ENCODE results near the gene RAB22A. TPM values are rescaled to one million over a fixed set of nuclear protein-coding genes. Genes with fewer than 3 reads are reported as not detected.

The RAB22A gene
- total RNA-seq, 1 donor from 2014 or later, result 17.9 TPM

DNA sequence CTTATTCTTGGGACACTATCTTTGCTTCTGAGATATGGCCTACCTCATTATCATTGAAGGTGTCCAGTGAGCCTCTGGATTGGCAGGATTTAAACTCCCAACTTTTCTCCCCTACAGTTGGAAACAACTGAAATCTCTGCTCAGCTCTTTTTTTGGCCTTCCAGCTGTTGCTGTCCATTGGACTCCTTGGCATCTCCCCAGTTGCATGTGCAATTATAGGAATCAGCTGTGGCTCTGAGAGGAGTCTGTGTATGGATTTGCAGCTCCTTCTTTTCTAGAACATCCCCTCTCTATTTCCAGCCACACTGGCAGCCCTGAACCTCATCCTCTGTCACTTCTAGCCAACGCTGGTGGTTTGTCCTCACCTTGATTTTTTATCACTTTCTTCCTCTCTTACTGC, 21.2 kb downstream of the RAB22A start:
- DNase-seq (ENCODE audit: low spot score, unreplicated experiment), result no peak
- H3K36me3 Mint-ChIP-seq (ENCODE audit: insufficient read depth), result peaks cover 5% of the 10 kb centered on the region
- H3K27ac Mint-ChIP-seq, result no peak overlapping the region
- H3K9me3 Mint-ChIP-seq (ENCODE audit: low read depth), result no peaks in the 10 kb centered on the region
- peaks cover 15% of the 10 kb centered on the region for H3K4me1 Mint-ChIP-seq (ENCODE audit: low read depth)
- TF ChIP-seq, protein P1, sequence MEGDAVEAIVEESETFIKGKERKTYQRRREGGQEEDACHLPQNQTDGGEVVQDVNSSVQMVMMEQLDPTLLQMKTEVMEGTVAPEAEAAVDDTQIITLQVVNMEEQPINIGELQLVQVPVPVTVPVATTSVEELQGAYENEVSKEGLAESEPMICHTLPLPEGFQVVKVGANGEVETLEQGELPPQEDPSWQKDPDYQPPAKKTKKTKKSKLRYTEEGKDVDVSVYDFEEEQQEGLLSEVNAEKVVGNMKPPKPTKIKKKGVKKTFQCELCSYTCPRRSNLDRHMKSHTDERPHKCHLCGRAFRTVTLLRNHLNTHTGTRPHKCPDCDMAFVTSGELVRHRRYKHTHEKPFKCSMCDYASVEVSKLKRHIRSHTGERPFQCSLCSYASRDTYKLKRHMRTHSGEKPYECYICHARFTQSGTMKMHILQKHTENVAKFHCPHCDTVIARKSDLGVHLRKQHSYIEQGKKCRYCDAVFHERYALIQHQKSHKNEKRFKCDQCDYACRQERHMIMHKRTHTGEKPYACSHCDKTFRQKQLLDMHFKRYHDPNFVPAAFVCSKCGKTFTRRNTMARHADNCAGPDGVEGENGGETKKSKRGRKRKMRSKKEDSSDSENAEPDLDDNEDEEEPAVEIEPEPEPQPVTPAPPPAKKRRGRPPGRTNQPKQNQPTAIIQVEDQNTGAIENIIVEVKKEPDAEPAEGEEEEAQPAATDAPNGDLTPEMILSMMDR (IDR thresholded peaks at IDR 0.05; ENCODE audit: unreplicated experiment), result no peak
- H3K4me3 Mint-ChIP-seq (ENCODE audit: low read depth), result no peak overlapping the region
- no peaks in the 10 kb centered on the region for H3K27me3 Mint-ChIP-seq

DNA sequence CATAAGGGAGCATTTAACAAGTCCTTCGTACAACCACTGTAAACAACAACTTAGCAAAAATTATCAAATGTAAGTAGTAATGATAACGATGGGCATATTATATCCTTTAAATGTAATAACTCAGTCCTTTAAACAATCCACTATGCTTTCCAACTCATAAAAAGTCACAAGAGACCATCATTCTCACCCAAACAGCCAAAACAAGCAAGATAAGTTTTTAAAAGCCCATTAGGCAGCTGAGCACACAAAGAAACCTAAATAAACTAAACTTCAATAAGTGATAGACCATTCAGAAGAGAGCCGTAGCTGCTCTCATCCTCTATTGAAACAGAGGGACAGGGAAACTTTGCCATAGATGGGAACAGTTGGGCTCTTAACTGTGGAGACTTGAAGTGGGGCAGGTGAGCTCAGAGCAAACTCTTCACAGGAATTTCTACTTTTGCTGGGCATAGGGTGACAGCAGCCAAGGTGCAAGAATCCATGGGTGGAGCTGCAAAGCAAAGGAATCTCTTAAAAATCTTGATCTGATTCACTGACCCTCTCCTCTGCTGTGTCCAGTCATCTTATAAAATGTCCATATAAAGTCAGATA, 22.5 kb downstream of the RAB22A start:
- TF ChIP-seq, protein P1 (IDR thresholded peaks at IDR 0.05; ENCODE audit: unreplicated experiment), result no peak
- no peaks in the 10 kb centered on the region for H3K27me3 Mint-ChIP-seq
- H3K4me3 Mint-ChIP-seq (ENCODE audit: low read depth), result no peak overlapping the region
- H3K27ac Mint-ChIP-seq, result no peak overlapping the region
- DNase-seq (ENCODE audit: low spot score, unreplicated experiment), result no peak
- H3K9me3 Mint-ChIP-seq (ENCODE audit: low read depth), result no peaks in the 10 kb centered on the region
- peaks cover 15% of the 10 kb centered on the region for H3K4me1 Mint-ChIP-seq (ENCODE audit: low read depth)
- H3K36me3 Mint-ChIP-seq (ENCODE audit: insufficient read depth), result peaks cover 5% of the 10 kb centered on the region

DNA sequence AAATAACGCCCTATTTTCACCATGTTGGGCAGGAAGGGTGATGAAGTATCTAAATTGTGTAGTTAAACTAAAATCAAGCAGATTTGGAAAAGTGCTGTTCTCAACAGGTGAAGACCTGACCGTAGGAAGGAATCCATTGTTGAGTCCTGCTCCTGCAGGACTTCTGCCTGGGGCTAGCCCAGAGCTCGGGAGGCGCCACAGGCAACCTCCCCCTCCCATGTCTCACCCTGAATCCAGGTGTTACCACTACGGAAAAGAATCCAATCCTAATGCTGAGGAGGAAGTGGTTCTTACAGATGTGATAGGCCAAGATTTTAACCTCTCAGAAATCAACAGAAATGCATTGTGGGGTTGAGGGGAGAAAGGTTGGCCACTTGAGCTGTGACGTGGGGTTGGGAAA, 30.2 kb downstream of the RAB22A start:
- Mint-ChIP-seq H3K27ac (no peak overlapping the region), H3K27me3 (no peaks in the 10 kb centered on the region), H3K4me3 (ENCODE audit: low read depth) (no peak overlapping the region), H3K9me3 (ENCODE audit: low read depth) (no peaks in the 10 kb centered on the region), H3K4me1 (ENCODE audit: low read depth) (no peaks in the 10 kb centered on the region), H3K36me3 (ENCODE audit: insufficient read depth) (peaks cover 12% of the 10 kb centered on the region)
- TF ChIP-seq, protein P1 (IDR thresholded peaks at IDR 0.05; ENCODE audit: unreplicated experiment), result no peak
- DNase-seq (ENCODE audit: low spot score, unreplicated experiment), result no peak

DNA sequence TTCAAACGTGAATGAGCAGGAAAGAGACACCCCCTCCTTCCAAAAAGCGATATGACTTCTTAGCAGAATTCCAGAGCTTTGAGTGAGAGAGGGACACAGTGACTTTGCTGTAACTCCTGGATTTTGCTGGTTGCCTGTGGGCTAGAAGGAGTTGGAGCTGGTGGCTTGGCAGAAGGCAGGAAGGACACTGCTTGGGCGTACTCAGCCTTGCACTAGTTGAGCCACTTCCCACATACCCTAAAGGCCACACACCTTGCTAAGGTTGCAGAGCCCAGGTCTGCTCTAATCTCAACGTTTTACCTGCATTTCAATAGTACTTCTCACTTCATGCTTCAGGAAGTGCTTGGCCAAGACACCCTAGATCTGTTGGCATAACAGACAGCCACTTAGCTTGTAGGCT, 30.6 kb downstream of the RAB22A start:
- no peak overlapping the region for H3K27ac Mint-ChIP-seq
- H3K9me3 Mint-ChIP-seq (ENCODE audit: low read depth), result no peaks in the 10 kb centered on the region
- TF ChIP-seq, protein P1 (IDR thresholded peaks at IDR 0.05; ENCODE audit: unreplicated experiment), result no peak

DNA sequence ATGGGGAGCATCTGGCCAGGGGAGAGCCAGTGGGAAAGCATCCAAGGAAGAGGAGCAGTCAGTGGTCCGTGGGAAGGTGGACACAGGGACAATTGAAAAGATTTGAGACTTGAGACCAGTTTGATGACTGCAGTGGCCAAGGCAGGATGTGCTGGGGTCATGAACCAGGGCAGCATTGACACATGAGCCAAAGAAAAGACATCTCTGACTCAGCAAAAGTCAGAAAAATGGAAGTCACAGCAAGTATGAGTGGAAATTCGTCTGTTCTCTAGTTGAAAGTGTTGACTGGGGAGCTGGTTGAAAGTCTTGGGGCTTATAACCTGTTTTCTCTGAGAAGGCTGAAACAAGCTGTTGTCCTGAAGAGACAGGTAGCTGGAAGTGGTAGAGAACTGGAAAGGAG, 31.3 kb downstream of the RAB22A start:
- H3K4me3 Mint-ChIP-seq (ENCODE audit: low read depth), result no peak overlapping the region

More for the DNA sequence above, 30.6 kb downstream of the RAB22A start:
- H3K4me3 Mint-ChIP-seq (ENCODE audit: low read depth), result no peak overlapping the region
- no peaks in the 10 kb centered on the region for H3K27me3 Mint-ChIP-seq
- no peak for DNase-seq (ENCODE audit: low spot score, unreplicated experiment)
- H3K4me1 Mint-ChIP-seq (ENCODE audit: low read depth), result no peaks in the 10 kb centered on the region
- peaks cover 12% of the 10 kb centered on the region for H3K36me3 Mint-ChIP-seq (ENCODE audit: insufficient read depth)

More for the DNA sequence above, 31.3 kb downstream of the RAB22A start:
- Mint-ChIP-seq H3K4me1 (ENCODE audit: low read depth) (no peaks in the 10 kb centered on the region), H3K9me3 (ENCODE audit: low read depth) (no peaks in the 10 kb centered on the region), H3K27ac (no peak overlapping the region), H3K27me3 (no peaks in the 10 kb centered on the region), H3K36me3 (ENCODE audit: insufficient read depth) (peaks cover 14% of the 10 kb centered on the region)
- TF ChIP-seq, protein P1 (IDR thresholded peaks at IDR 0.05; ENCODE audit: unreplicated experiment), result no peak
- no peak for DNase-seq (ENCODE audit: low spot score, unreplicated experiment)
